K562 (cell line): ENCODE results near the gene NDUFB8. TPM values are rescaled to one million over a fixed set of nuclear protein-coding genes. Genes with fewer than 3 reads are reported as not detected.

ENCODE experiments used
- ATAC-seq: fragments of 200-7000 bp; cut with Tn5 transposase; 3 replicates; pipeline ENCODE4 v1.9.1; 2020; ENCODE audit warnings: moderate library complexity
- BruUV-seq: library from RNA; stranded (reverse); fragments of 400-500 nt; replicated peaks from 2 replicates; lab custom pipeline; 2021; lab: Mats Ljungman, UMichigan
- CTCF ChIA-PET: fragments of 300-600 bp; formaldehyde crosslinking; extraction: SDS; loops from one replicate; lab custom pipeline; 2021; ENCODE audit warnings: low intra/inter-chr PET ratio; lab: Yijun Ruan, JAX
- POLR2A ChIA-PET: fragments of 300-600, 350-650 bp; sonication (Branson Sonifier 250); formaldehyde crosslinking; extraction: SDS; loops from one replicate; lab custom pipeline; 2021; ENCODE audit warnings: antibody characterized with exemption, inconsistent platforms; lab: Yijun Ruan, JAX
- DNase-seq, 4 experiments: peaks; one replicate each; pipeline versions ENCODE4 v3.0.0 to v3.0.0-alpha.2; 2011 to 2018; ENCODE audit warnings: low spot score in 3 of 4, mixed read lengths in 3 of 4; ENCODE audit errors: extremely low read depth in 1 of 4
- FAIRE-seq: peaks from 2 replicates; lab custom pipeline; 2011; peaks lifted over from hg19 to GRCh38; lab: Jason Lieb, UNC
- H2AFZ ChIP-seq: 2 replicates; pipeline ENCODE4 v1.6.0; 2011; ENCODE audit warnings: low read depth, low read length, control low read depth, inconsistent platforms
- H3K27ac ChIP-seq: fragments of 200-600 bp; 3 replicates; pipeline ENCODE4 v1.8.0; 2011; ENCODE audit warnings: low read depth, mild to moderate bottlenecking, control low read depth, inconsistent platforms, low read length, moderate library complexity, mixed read lengths; ENCODE audit errors: extremely low read depth
- H3K27me3 ChIP-seq, 2 experiments: fragments of 300-600 bp in 1 of 2; 2 replicates in 1 of 2; 3 replicates in 1 of 2; pipeline versions ENCODE4 v1.6.0 to v1.8.0; 2011; ENCODE audit warnings: inconsistent platforms in 2 of 2, low read length in 2 of 2, mild to moderate bottlenecking in 1 of 2, mixed read lengths in 1 of 2, moderate library complexity in 1 of 2; ENCODE audit not compliant: control insufficient read depth in 2 of 2, insufficient read depth in 2 of 2
- H3K36me3 ChIP-seq: fragments of 300-600 bp; 3 replicates; pipeline ENCODE4 v1.8.0; 2011; ENCODE audit warnings: mild to moderate bottlenecking, low read length, inconsistent platforms; ENCODE audit not compliant: control insufficient read depth, insufficient read depth
- H3K4me1 ChIP-seq, 2 experiments: fragments of 200-600 bp in 1 of 2; replicated peaks in 1 of 2; 2 replicates in 1 of 2; 3 replicates in 1 of 2; pipeline versions ENCODE4 v1.5.1 to v1.8.0; 2011; ENCODE audit warnings: inconsistent platforms in 2 of 2, low read length in 2 of 2, mild to moderate bottlenecking in 1 of 2, mixed read lengths in 1 of 2, moderate library complexity in 1 of 2; ENCODE audit not compliant: control insufficient read depth in 2 of 2, insufficient read depth in 2 of 2
- H3K4me2 ChIP-seq: 2 replicates; pipeline ENCODE4 v1.6.1; 2011; ENCODE audit warnings: low read length, control low read depth, inconsistent platforms, mixed read lengths; ENCODE audit not compliant: insufficient read depth
- H3K4me3 ChIP-seq: fragments of 200-600 bp; sonication (generic), shearing (Covaris generic); 2 replicates; pipeline ENCODE4 v1.5.1; 2016; ENCODE audit warnings: control low read depth, inconsistent platforms
- H3K79me2 ChIP-seq: fragments of 200-600 bp; 3 replicates; pipeline ENCODE4 v1.8.0; 2011; ENCODE audit warnings: low read length, inconsistent platforms; ENCODE audit not compliant: control insufficient read depth, insufficient read depth
- H3K9ac ChIP-seq, 2 experiments: 2 replicates each; pipeline versions ENCODE4 v1.6.0 to v1.6.1; 2011; ENCODE audit warnings: low read depth in 2 of 2, low read length in 2 of 2, control low read depth in 1 of 2, inconsistent platforms in 1 of 2, mild to moderate bottlenecking in 1 of 2, mixed read lengths in 1 of 2; ENCODE audit not compliant: insufficient read depth in 1 of 2
- H3K9me1 ChIP-seq: one replicate; pipeline ENCODE4 v1.6.0; 2011; ENCODE audit warnings: inconsistent platforms, mild to moderate bottlenecking, low read length, moderate library complexity; ENCODE audit not compliant: control insufficient read depth, insufficient read depth
- H3K9me3 ChIP-seq: replicated peaks from 2 replicates; pipeline ENCODE4 v1.5.1; 2011; ENCODE audit warnings: low read depth, low read length, inconsistent platforms; ENCODE audit not compliant: control insufficient read depth, insufficient read depth
- H4K20me1 ChIP-seq: replicated peaks from 2 replicates; pipeline ENCODE4 v1.6.1; 2011; ENCODE audit warnings: low read length, inconsistent platforms, mixed read lengths; ENCODE audit not compliant: control insufficient read depth, insufficient read depth
- GTF2B ChIP-seq: IDR thresholded peaks from 2 replicates; pipeline ENCODE4 v1.6.1; 2011; ENCODE audit not compliant: insufficient read length; ENCODE audit errors: extremely low read depth
- HMGXB4 ChIP-seq: sonication (generic); formaldehyde crosslinking; IDR thresholded peaks from 2 replicates; pipeline ENCODE4 v1.8.1; 2023; ENCODE audit warnings: mild to moderate bottlenecking, missing genetic modification reagents
- MAFK ChIP-seq: IDR thresholded peaks from 2 replicates; pipeline ENCODE4 v1.6.1; 2011; ENCODE audit warnings: low read length, improper control_type of control experiment
- TARDBP ChIP-seq: fragments of 450-650 bp; IDR thresholded peaks from 2 replicates; pipeline ENCODE4 v1.6.1; 2016
- ZNF518B ChIP-seq: fragments of 250-450 bp; sonication (Bioruptor Pico); IDR thresholded peaks from 2 replicates; pipeline ENCODE4 v1.5.0; 2021; ENCODE audit warnings: mild to moderate bottlenecking, moderate library complexity
- WGBS: fragments of 100-300 bp; shearing (Covaris generic); methylation state at CpG from one replicate; pipeline ENCODE4 v1.1.6; 2016; ENCODE audit warnings: low coverage, mixed read lengths; ENCODE audit not compliant: insufficient coverage; ENCODE audit errors: missing lambda C conversion rate; 5-methylcytosine and 5-hydroxymethylcytosine counted together
- in situ Hi-C: fragments of 300-500 bp; cut with MboI; formaldehyde crosslinking; loops from 4 replicates; pipeline ENCODE4 v1.15.0; 2018; ENCODE audit warnings: inconsistent platforms, mixed read lengths
- intact Hi-C: fragments of 100-400 bp; cut with micrococcal nuclease; formaldehyde crosslinking; loops from 2 replicates; pipeline ENCODE4 v1.14.2; 2022
- polyA plus RNA-seq, 8 experiments: library from polyadenylated mRNA; depleted of rRNA in 4 of 8; stranded (reverse) in 5 of 8; unstranded in 3 of 8; fragments of >200 nt; fragmentation: Nextera tagmentation in 2 of 8; fragmentation: Illumina TruSeq in 1 of 8; extraction: Ambion mirVana in 2 of 8; extraction: Trizol in 1 of 8; gene quantifications; 2 replicates each; pipeline versions ENCODE4 v1.2.1 to v1.2.3, GENCODE V29; 2011 to 2014; ENCODE audit warnings: inconsistent platforms in 1 of 8, missing spikeins in 1 of 8
- total RNA-seq, 7 experiments: library from RNA; depleted of rRNA in 6 of 7; stranded (reverse); fragments of >200 nt in 6 of 7; fragmentation: Illumina TruSeq in 2 of 7; extraction: Trizol in 2 of 7; gene quantifications; 2 replicates each; pipeline versions ENCODE4 v1.2.1 to v1.2.3, GENCODE V29; 2011 to 2021; ENCODE audit warnings: low replicate concordance in 1 of 7

NDUFB8 gene
- total and polyA plus RNA-seq, 9 of the 15 experiments (the other 6 are each of a cell fraction or from before 2014, with no cell fraction given) = 131 to 360 (median 199) TPM

GRCh38 chr10:100490531-100490930 lies 39.1 kb downstream of the NDUFB8 start:
- DNase-seq (no peak), FAIRE-seq (no peak), ATAC-seq (no peak)
- 0 out of 2 replicates have a peak, but pooled peaks cover 4% of the 10 kb centered on the region for H4K20me1 ChIP-seq
- intact Hi-C loops = no loop called here
- H3K79me2 ChIP-seq = no peaks in the 10 kb centered on the region
- in situ Hi-C loops = no loop called here
- H3K4me1 ChIP-seq = no peaks in the 10 kb centered on the region
- H3K9me3 ChIP-seq = no peaks in the 10 kb centered on the region
- CTCF ChIA-PET = no interaction called here
- H2AFZ ChIP-seq = no peak overlapping the region
- H3K27ac ChIP-seq = no peak overlapping the region
- no peak overlapping the region for H3K9ac ChIP-seq
- 42% methylated on average over 2 of the region's 2 CpGs for WGBS
- no peaks in the 10 kb centered on the region for H3K27me3 ChIP-seq
- BruUV-seq = no TSS peak
- H3K4me3 ChIP-seq = no peak overlapping the region
- no peaks in the 10 kb centered on the region for H3K9me1 ChIP-seq
- H3K36me3 ChIP-seq = no peaks in the 10 kb centered on the region; the same call in 2 of the 3 replicates
- TF ChIP-seq HMGXB4 (CRISPR knock-in tag) (no peak), GTF2B (no peak), ZNF518B (CRISPR knock-in tag) (no peak), TARDBP (no peak), MAFK (no peak)
- POLR2A ChIA-PET = interaction anchor here (1.0 kb wide), 1 partner anchor 15 kb away, joined by 3 read pairs; no protein-coding TSS in a partner anchor
- no peak overlapping the region for H3K4me2 ChIP-seq
